GM12875 (cell line): ENCODE data around the gene STX10.
"Not testable (repeated sequence)": the region's sequence is repeated elsewhere in the genome, so short reads cannot be mapped to it uniquely, and the experiment has no call there.

Experiments
- H3K4me3 ChIP-seq: one replicate; pipeline ENCODE4 v1.5.1; 2011; ENCODE audit warnings: low read depth, low read length, control low read depth
- CTCF ChIP-seq: IDR thresholded peaks from 2 replicates; pipeline ENCODE4 v1.5.1; 2011; ENCODE audit warnings: low read depth, mild to moderate bottlenecking, control low read depth, inconsistent platforms, low read length, moderate library complexity, borderline replicate concordance; ENCODE audit not compliant: insufficient read depth

Gene STX10

DNA sequence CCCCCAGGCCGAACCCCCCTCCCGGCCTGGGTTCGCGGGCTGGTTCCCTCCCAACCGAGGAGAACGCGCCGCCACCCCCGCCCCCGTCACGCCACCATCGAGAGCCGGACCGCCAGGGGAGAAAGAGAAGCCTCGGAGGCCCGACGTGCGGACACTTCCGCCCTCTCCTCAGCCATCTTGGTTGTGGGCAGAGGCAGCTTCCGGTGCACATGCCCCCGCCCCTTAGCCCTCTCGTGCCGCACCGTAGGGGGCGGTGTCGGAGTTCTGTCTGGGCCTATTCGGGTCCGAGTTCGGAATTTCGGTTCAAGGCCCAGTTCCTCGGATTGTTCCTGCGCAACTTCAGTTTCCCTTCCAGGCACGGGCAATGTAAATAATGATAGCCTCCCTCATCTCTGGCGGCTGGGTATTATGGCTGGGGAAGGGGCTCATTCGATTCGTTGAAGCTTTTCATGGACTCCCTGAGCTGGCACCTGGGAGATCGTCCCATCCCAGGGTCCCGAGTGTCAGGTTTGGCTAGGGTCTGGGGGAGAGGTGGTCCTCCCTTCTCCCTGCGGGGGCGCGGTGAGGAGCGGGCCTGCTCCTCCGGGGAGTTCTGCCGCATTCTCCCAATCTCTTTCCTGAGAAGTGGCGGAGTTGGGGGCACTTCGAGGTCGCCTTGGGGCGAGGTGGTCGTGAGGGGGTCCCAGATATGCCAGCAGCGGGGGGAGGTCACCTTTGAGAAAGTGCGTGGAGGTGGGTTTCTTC is at the start of gene STX10, which contains the start of gene IER2:
STX10 (minus strand) TSS at position 189 of the 744 bp plus-strand sequence. CDS start 202 bp downstream, outside the sequence.
IER2 (plus strand) TSS at position 225 of the 744 bp plus-strand sequence. CDS start 2,776 bp downstream, outside the sequence.
- TF ChIP-seq CTCF: peak; percentile 58
- H3K4me3 ChIP-seq: peak within 1 kb of the TSS; percentile 89

GRCh38 chr19:13198634-13199033 is 48.5 kb upstream of the STX10 start:
- TF ChIP-seq CTCF: no peak
- H3K4me3 ChIP-seq: no peak overlapping the region

DNA sequence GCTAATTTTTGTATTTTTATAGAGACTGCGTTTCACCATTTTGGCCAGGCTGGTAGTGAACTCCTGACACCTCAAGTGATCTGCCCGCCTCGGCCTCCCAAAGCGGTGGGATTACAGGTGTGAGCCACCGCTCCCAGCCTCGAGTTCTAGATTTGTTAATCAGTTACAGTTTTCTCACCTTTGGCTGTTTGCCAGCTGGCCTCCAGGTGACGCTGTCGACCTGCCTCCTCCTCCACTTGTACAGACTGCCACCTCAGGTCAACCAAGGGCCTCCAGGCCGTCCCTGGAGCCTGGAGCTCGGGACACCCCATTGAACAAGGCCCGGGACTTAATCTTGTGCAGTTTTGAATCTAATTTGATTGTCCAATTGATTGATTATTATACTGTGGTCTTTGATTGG is 45.5 kb upstream of the STX10 start:
- H3K4me3 ChIP-seq: no peak overlapping the region
- peak; percentile 79 for TF ChIP-seq CTCF

- TF ChIP-seq CTCF: no peak
- no peak overlapping the region for H3K4me3 ChIP-seq
Observed at GRCh38 chr19:13190781-13191540, 40.8 kb upstream of the STX10 start.

- TF ChIP-seq CTCF: no peak
- no peak overlapping the region for H3K4me3 ChIP-seq
Observed at GRCh38 chr19:13189600-13189999, 39.4 kb upstream of the STX10 start.

- TF ChIP-seq CTCF: no peak
- H3K4me3 ChIP-seq: no peak overlapping the region
Observed at GRCh38 chr19:13187419-13187818, 37.2 kb upstream of the STX10 start.

- not testable (repeated sequence) for H3K4me3 ChIP-seq
Observed at GRCh38 chr19:13186688-13187087, 36.5 kb upstream of the STX10 start.

GRCh38 chr19:13185763-13186657 is 35.8 kb upstream of the STX10 start:
- not testable (repeated sequence) for H3K4me3 ChIP-seq

GRCh38 chr19:13184926-13185325 is 34.8 kb upstream of the STX10 start:
- not testable (repeated sequence) for H3K4me3 ChIP-seq
